Measurements from ENCODE around the gene DNAH8. TPM values are rescaled to one million over a fixed set of nuclear protein-coding genes. Genes with fewer than 3 reads are reported as not detected.

The DNAH8 gene
- total RNA-seq, 1 donor from 2014 or later, result 0.24 TPM

- Mint-ChIP-seq H3K4me1 (ENCODE audit: unreplicated experiment) (no peaks in the 10 kb centered on the region), H3K27ac (ENCODE audit: unreplicated experiment) (no peak overlapping the region), H3K4me3 (ENCODE audit: unreplicated experiment) (no peak overlapping the region), H3K27me3 (ENCODE audit: unreplicated experiment) (peaks cover 2% of the 10 kb centered on the region), H3K36me3 (ENCODE audit: unreplicated experiment) (no peaks in the 10 kb centered on the region), H3K9me3 (ENCODE audit: unreplicated experiment) (no peaks in the 10 kb centered on the region)
- DNase-seq (ENCODE audit: extremely low spot score, unreplicated experiment), result no peak
- no peak for TF ChIP-seq CTCF (IDR thresholded peaks at IDR 0.05)
Observed at GRCh38 chr6:39079197-39080125, 364.4 kb downstream of the DNAH8 start.

Other genes starting within 250 kb of the DNAH8 start
- gene BTBD9, start 75.4 kb upstream of the DNAH8 start, total RNA-seq, result 18.1 and 19.6 TPM in 2 replicates
- 80.8 and 81.6 TPM in 2 replicates for gene GLO1, start 12.2 kb upstream of the DNAH8 start, total RNA-seq